Activated CD8-positive, alpha-beta memory T cell treated with anti-CD3 and anti-CD28 coated beads, Interleukin-2, amount 50 U/mL, for 24 hours (primary cell): ENCODE measurements around the gene SMYD3.

ENCODE experiments used
- DNase-seq: peaks from one replicate; pipeline ENCODE4 v3.0.0-alpha.2; 2020; ENCODE audit errors: extremely low read depth

Gene SMYD3

DNA sequence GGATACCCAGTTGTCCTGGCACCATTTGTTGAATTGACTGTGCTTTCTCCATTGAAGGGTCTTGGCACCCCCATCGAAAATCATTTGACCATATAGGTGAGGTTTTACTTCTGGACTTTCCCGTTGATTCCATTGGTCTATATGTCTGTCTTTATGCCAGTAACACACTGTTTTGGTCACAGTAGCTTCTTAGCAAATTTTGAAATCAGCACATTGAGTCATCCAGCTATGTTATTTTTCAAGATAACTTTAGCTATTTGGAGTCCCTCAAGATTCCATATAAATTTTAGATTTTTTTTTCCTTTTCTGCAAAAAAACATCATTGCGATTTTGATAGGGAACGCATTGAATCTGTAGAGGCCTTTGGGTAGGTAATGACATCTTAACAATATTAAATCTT is 235.6 kb downstream of the SMYD3 start:
- no peak for DNase-seq

DNA sequence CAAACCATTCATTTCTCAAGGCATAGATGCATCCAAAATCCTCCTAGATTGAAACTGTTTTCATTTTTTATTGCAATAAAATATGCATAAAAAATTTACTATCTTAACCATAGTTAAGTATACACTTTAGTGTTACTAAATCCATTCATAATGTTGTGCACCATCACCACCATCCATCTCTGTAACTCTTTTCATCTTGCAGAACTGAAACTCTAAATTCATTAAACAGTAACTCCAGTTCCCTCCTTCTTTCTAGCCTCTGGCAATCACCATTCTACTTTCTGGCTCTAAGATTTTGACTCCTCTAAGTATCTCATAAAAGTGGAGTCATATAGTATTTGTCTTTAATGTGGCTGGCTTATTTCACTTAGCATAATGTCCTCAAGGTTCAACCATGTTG is 236.8 kb downstream of the SMYD3 start:
- no peak for DNase-seq

DNA sequence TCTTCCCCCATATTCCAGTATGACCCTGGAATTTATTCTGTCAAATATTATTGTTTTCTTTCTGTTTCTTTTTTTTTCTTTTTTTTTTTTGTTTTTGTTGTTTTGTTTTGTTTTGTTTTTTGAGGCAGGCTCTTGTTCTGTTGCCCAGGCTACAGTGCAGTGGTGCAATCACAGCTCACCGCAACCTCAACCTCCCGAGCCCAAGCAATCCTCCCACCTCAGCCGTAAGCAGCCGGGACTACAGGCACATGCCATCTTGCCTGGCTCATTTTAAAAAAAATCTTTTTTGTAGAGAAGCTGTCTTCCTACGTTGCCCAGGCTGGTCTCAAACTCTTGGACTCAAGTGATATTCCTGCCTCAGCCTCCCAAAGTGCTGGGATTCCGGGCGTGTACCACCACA is 237.6 kb downstream of the SMYD3 start:
- DNase-seq = no peak

DNA sequence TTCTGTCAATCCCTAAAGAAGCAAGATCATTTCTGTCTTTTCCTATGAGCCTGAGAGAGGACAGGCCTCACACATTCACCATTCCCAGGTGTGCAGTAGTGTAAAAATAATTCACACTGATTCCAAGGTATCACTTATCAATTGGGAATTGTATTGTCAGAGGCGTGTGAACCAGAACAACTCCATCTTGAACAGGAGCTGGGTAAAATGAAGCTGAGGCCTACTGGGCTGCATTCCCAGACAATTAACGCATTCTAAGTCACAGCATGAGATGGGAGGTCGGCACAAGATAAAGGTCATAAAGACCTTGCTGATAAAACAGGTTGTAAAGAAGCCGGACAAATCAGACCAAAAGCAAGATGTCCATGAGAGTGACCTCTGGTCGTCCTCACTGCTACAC is 239.2 kb downstream of the SMYD3 start:
- DNase-seq = no peak

DNA sequence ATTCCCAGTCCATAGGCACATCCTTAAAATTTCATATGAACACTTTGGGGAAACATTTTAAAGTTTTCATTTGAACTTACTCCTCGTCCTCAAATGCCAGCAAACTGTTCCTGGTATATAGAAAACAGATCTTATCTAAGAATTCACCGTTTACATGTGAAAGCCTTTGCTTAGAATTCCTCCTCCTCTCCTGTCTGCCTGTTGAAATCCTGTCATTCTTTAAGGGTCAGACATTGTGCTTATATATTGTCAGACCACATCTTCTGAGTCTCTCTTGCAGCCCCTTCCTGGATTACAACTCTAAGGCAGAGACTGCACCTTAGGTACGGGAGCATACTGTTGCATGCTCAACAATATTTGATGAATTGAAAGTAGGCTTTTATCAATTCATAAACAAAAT is 239.7 kb downstream of the SMYD3 start:
- no peak for DNase-seq

DNA sequence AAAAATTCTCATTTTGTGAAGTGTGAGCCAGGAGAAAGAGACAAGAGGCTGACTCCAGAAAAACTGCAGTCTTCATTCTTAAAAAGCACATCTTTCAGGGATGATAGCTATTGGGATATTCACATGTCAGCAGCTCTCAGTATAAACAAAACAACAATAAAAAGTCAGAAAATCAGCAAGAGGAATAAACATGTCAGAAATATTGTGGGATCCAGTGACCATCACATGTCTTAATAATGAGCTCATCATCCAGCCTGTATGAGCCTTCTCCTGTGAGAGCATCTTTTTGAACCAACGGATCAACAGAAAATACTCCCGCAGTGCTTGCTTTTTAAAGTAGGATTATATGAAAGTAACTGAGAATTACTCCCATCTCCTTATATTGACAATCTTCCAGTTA is 241.6 kb downstream of the SMYD3 start:
- DNase-seq = no peak

DNA sequence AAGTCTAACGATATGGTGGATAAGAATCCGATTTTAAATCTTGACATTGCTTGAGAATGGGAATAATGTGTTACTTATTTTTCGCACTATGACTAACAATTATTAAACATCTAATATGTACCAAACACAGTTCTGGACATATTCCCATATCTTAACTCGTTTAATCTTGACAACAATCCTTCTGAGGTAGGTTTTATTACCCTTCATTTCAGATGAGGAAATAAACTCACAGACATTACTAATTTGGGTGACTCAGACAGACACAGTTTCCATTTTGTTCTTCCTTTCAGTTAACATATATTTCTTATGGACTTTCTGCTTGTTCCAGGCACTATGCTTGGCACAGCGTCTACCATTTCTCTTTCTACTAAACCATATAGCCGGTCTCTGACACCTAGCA is 244.8 kb downstream of the SMYD3 start:
- DNase-seq = no peak

DNA sequence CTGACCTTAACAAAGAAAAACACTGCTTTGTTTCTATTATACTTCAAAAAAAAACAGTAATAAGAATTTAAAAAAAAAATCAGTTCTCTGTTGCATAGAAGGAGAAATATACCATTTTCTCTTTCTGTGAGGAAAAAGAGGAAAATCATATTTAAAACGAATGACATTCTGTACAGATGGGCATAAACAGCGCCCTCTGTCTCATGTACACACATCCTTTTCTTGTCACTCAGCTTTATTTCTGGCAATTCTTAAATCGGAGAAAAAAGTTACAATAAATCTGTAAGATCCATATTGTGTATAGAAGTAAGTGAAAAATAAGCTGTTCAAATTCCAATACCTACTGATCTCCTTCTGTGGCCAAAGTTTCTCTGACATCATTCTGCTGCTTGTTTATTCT is 245.4 kb downstream of the SMYD3 start:
- DNase-seq = no peak

DNA sequence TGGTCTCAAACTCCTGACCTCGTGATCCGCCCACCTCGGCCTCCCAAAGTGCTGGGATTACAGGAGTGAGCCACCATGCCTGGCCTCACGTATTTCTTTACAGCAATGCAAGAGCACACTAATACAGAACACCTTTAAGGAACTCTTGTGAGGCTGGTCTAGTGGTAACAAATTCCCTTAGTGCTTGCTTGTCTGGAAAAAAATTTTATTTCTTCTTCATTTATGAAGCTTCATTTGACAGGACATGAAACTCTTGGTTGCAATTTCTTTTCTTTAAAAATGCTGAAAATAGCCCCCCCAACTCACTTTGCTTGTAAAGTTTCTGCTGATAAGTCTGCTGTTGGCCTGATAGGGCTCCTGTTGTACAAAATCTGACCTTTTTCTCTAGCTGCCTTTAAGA is 248.8 kb downstream of the SMYD3 start:
- no peak for DNase-seq

DNA sequence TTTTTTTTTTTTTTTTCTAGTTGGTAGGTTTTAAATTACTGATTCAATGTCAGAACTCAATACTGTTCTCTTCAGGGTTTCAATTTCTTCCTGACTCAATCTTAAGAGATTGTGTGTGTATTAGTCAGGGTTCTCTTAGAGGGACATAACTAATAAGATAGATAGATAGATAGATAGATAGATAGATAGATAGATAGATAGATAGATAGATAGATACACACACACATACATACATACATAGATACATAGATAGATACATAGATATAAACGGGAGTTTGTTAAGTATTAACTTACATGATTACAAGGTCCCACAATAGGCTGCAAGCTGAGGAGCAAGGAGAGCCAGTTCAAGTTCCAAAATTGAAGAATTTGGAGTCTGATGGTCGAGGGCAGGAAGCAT is 251.3 kb downstream of the SMYD3 start:
- DNase-seq = no peak

DNA sequence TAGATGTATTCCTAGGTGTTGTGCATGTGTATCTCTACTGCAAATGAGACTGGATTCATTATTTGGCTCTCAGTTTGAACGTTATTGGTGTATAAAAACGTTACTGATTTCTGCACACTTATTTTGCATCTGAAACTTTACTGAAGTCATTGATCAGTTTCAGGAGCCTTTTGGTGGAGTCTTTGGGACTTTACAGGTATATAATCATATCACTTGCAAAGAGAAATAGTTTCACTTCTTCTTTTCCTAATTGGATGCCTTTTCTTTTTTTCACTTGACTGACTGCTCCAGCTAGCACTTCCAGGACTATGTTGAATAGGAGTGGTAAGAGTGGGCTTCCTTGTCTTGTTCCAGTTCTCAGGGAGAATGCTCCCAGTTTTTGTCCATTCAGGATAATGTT is 252.2 kb downstream of the SMYD3 start:
- DNase-seq = no peak

DNA sequence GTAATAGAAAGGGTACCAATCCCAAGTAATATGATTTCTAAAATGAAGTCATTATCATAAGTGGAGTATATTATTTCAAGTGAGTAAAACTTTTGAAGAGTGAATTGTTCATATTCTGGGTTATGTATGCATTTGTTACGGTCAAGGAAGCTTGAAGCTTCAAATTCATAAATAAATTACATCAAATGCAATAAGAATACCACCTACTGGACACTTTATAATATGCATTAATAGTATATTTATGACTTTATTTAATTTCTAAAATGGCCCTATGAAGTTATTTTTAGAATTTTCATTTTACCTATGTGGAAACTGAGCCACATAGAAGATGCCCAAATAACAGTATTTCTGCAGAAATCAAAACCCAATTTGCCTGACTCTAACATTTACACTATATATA is 260.6 kb downstream of the SMYD3 start:
- DNase-seq = no peak

DNA sequence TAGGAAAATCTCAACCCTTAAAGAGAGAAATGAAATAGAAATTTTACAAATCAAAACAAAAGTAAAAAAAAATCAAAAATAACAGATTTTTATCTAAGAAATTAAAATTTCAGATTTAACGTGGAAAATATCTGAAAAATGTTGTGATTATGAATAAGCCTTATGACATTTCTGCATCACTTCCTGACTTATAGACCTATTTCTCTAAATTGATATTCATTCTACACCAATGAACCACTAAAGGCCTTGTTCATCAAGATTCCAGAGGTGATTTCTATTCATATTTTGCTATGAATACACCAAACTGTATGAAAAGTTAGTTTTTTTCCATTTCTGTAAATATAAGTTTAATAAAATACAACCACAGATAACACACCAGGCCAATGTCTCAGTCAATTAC is 261.5 kb downstream of the SMYD3 start:
- DNase-seq = no peak

DNA sequence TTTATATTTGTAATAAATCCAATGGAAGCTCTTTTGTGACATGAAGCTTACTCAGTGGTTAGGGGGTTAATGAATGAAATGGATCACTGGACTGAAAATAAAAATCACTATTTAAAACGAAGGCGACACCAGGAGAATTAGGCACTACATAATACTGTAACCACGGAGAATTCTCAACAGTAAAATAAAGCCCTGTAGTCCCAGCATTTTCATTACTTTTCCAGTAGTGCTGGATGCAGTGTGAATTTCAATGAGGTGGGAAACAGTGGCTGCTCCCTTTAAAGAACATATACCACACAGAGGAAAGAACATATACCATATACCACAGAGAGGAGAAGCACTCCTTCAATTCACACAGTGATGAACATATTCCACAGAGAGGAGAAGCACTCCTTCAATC is 275.0 kb downstream of the SMYD3 start:
- no peak for DNase-seq

DNA sequence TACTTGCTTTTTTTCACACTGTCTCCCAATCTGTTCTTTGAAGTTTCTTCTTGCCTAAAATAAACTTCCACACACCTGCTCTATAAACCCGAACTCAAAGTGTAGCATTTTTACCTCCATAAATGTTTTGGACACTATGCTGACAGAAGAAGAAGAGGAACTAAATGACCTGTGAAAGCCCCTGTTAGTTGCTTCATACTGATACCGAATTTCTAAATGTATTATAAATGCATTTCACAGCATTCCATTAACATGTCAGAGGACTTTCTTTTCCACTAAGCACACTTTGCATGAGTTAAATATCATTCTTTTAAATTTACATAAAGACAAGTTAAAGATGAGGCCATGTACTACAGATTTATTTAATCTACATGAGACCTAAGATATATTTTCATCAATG is 281.0 kb downstream of the SMYD3 start:
- no peak for DNase-seq

DNA sequence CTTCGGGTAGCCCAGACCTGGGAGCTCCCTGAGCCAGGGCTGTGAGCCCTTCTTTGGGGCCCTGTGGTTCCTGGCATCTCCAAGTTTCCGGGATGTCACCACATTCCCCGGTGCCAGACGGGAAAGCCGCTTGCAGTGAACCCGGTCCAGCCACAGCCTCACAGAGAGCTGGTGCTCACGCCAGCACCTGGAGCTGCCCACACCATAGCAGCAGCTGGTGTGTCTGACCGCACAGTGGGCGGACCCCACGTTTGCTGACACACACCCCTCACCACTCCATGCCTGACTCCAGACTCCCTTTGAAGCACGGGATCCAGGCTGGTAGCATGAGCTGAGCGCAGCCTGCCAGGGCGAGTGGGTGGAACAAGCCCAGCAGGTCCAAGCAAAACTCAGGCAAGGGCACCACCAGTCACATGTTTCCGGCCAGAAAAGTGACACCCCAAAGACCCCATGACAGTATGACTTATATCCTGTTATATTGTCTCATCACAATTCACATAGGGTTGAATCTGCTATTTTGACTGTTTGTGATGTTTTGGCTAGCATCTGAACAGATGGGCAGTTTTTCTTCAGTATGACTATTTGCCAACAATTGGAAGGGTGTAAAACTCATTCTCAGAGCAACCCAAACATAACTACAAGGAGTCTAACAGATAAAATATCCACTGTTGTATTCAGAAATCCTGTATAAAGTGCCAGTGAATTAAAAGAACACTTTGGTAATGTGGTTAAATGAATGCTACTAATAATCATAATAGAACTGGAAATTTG is 285.4 kb downstream of the SMYD3 start:
- no peak for DNase-seq

DNA sequence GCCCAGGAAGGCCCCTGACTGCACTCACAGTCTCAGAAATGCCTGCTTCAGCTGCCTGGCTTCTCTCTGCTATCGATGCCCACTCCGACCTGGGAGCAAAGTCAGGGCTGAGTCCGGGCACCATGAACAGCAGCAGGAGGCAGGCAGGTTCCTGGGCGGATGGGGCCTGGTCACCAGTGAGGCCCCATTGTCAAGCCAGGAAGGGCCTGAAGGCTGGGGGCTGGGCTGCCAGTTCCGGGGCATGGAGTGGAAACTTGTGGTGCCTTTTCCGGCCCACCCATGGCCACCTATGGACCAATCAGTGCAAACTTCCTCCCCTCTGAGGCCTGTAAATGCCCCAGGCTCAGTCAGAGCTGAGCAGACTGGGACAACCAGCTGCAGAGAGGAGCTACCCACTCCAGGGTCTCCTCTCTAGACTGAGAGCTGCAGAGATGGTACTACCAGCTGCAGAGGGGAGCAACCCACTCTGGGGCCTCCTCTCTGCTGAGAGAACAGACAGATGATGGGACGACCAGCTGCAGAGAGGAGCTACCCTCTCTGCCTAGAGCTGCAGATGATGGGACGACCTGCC is 286.5 kb downstream of the SMYD3 start:
- no peak for DNase-seq

DNA sequence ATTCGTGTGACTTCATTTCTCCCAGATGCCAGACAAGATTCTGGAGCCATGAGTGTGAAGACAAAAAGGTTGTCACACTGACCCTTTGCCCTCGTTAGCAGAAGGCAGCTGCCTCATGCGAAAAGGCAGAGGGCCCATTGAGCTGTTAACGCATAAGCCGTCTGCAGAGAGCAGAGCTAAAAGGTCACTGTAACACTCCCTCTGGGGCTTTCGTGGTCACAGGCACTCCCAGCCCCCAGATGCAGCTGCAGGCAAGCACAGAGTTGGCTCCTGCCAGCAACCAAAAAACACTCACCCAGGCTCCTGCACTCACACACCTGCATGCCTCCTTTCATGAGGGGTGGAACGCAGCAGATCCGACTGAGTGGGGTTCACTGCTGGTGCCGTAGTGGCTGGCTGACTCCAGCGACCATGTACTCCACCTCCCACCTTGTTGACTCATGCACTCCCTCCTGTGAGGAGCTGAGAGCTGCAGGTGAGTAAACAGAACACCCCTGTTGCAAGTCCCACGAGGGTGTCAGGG is 287.5 kb downstream of the SMYD3 start:
- DNase-seq = no peak

DNA sequence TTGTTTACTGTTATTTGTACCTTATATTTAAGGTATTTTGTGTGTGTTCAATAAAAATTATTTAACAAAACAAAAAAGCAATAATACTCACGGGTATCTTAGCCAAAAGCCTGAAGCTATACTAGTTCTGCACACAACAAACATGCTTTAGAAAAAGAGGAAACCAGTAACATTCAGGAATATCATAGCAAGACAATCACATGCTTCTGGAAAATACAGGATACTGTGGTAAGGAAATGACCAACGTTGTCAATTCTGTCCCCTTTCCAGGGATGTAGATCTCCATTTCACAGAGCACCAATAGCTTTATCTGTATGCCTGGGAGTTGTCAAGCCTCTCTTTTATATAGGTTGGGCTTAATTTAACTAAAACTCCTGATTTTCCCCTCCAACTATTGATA is 288.4 kb downstream of the SMYD3 start:
- no peak for DNase-seq

DNA sequence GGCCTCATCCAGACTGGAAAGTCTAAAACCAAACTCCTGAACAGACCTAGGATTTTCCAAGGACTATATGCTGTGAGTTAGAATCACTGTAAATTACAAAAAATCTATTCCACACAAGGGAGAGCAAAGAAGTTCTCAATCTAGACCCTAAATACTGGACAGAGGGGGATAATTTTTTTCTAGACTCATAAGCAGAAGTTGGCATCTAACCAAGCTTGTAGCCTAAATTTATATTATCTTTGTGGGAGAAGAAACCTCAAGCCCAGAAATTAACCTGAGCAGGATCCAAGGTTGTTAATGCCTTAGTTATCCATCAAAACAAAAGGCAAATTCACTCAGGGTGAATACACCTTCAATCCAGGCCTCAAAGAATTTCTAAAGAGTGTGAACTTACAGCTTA is 290.2 kb downstream of the SMYD3 start:
- DNase-seq = no peak

DNA sequence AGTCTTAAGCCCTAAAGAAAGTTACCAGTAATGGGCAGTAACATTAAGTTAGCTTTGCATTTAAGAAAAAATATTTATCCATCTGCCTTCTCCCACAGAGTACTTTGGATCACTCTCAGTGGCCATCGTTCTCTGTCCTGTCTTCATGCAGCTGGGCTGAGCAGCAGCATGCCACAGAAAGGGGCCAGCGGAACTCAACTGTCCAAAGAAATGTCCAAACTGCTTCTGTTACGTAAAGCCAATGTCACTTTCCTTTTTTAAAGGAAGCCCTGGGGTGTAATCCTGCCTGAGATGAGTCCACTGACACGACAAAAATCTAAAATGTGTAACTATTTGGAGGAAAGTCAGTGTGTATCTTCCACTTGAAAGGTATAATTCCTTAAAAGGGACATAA is 291.6 kb downstream of the SMYD3 start:
- no peak for DNase-seq

DNA sequence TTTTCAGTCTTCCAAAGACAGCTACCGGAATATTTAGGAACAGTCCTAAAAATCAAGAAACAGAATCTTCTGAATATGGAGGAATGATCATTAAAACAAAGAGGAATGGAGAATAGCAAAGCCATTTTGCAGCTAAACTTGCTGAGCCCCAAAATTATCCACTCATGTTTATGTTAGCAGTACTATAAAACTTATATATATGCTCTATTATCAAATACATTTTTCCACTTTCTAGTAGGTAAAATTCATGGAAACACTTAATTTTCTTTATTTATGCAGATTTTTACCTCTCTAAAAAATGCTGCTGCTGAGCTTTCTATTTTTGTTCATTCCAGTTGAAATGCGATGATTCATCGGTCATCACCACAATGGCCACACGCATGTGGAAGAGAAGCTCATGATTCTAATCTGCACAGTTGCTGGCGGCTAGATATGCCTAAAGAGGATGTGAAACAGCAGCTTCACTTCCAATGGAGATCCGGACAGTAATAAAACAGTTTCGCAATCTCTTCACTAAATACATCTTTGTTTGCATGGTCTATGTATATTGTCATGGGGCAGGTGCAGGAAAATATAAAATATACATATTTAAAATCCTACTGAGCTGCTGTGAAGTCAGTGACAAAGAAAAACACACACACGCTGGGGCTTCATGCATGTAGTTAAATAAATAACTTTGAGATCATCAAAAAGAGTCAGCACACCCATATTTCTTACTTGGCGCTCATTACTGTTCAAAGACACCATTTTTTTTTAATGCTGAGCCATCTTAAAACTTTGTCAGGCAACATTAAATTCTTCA is 292.2 kb downstream of the SMYD3 start:
- DNase-seq = no peak

DNA sequence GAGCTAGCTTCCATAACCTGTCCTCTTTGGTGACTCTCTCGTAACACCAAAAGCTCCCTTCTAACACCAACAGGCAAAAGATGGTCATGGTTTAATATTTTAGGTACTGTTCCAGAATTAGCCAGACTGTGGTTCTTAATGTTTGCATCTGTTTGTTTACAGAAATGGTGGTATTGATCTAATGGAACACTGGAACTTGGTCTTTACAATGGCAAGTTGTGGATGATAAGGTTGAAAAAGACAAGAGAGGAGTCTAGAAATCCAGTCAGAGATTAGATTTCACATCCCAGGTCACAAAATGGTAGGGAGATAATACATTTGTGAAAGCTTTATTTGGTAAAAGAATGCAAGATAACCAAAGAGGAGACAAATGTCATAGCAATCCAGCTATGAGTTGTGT is 293.1 kb downstream of the SMYD3 start:
- no peak for DNase-seq
